HG02884 (cell line): Measurements from ENCODE around the gene C7orf57.
"Not testable (repeated sequence)": the region's sequence is repeated elsewhere in the genome, so short reads cannot be mapped to it uniquely, and the experiment has no call there.

ENCODE experiments used
- ATAC-seq: cut with Tn5 transposase; IDR thresholded peaks from one replicate; pipeline ENCODE4 v1.9.1; 2021; ENCODE audit warnings: mild to moderate bottlenecking, moderate library complexity; ENCODE audit not compliant: unreplicated experiment

Gene C7orf57

GRCh38 chr7:48035301-48035966 is at the start of gene C7orf57:
Gene C7orf57, plus strand, starts transcription at chr7:48035543. Its CDS starts 766 bp downstream, at chr7:48036309.
- ATAC-seq, result peak; percentile 99

- no peak for ATAC-seq
Measured at GRCh38 chr7:47988496-47989386, 46.6 kb upstream of the C7orf57 start.

GRCh38 chr7:47989607-47990400 is 45.5 kb upstream of the C7orf57 start:
- ATAC-seq, result not testable (repeated sequence)

- no peak for ATAC-seq
Measured at GRCh38 chr7:47990592-47990991, 44.8 kb upstream of the C7orf57 start.

GRCh38 chr7:47991270-47991669 is 44.1 kb upstream of the C7orf57 start:
- no peak for ATAC-seq

GRCh38 chr7:47991741-47992311 is 43.5 kb upstream of the C7orf57 start:
- peak; percentile 98 for ATAC-seq

- no peak for ATAC-seq
Measured at GRCh38 chr7:47992446-47992845, 42.9 kb upstream of the C7orf57 start.

GRCh38 chr7:47999413-47999812 is 35.9 kb upstream of the C7orf57 start:
- no peak for ATAC-seq

GRCh38 chr7:48000164-48000563 is 35.2 kb upstream of the C7orf57 start:
- ATAC-seq, result not testable (repeated sequence)

GRCh38 chr7:48004032-48004431 is 31.3 kb upstream of the C7orf57 start:
- ATAC-seq, result no peak

- peak; percentile 82 for ATAC-seq
Measured at GRCh38 chr7:48004638-48005037, 30.7 kb upstream of the C7orf57 start.

- ATAC-seq, result no peak
Measured at GRCh38 chr7:48006866-48007265, 28.5 kb upstream of the C7orf57 start.

- ATAC-seq, result no peak
Measured at GRCh38 chr7:48009257-48009656, 26.1 kb upstream of the C7orf57 start.

- no peak for ATAC-seq
Measured at GRCh38 chr7:48009954-48010353, 25.4 kb upstream of the C7orf57 start.

GRCh38 chr7:48011323-48011722 is 24.0 kb upstream of the C7orf57 start:
- ATAC-seq, result peak; percentile 55

- ATAC-seq, result no peak
Measured at GRCh38 chr7:48011951-48012350, 23.4 kb upstream of the C7orf57 start.

- no peak for ATAC-seq
Measured at GRCh38 chr7:48016641-48017040, 18.7 kb upstream of the C7orf57 start.

GRCh38 chr7:48017674-48018073 is 17.7 kb upstream of the C7orf57 start:
- no peak for ATAC-seq

- ATAC-seq, result no peak
Measured at GRCh38 chr7:48025624-48026023, 9.7 kb upstream of the C7orf57 start.

- no peak for ATAC-seq
Measured at GRCh38 chr7:48028938-48029337, 6.4 kb upstream of the C7orf57 start, which contains the start of gene SUN3. Gene SUN3, minus strand, starts transcription at chr7:48029107. Its CDS starts 169 bp downstream, at chr7:48028938.

- no peak for ATAC-seq
Measured at GRCh38 chr7:48031111-48031510, 4.2 kb upstream of the C7orf57 start.
